ENCODE data around the gene EFL1. TPM values are rescaled to one million over a fixed set of nuclear protein-coding genes. Genes with fewer than 3 reads are reported as not detected.

EFL1 gene
- total RNA-seq, 1 experiment from 2014 or later: 44.7 TPM

GRCh38 chr15:82172506-82172905, 90.0 kb downstream of the EFL1 start:
- peaks cover 10% of the 10 kb centered on the region for H3K36me3 Mint-ChIP-seq (ENCODE audit: insufficient read depth, unreplicated experiment)
- H3K4me3 Mint-ChIP-seq (ENCODE audit: unreplicated experiment): no peak overlapping the region
- H3K4me1 Mint-ChIP-seq (ENCODE audit: insufficient read depth, unreplicated experiment): peaks cover 11% of the 10 kb centered on the region
- TF ChIP-seq, protein P1, sequence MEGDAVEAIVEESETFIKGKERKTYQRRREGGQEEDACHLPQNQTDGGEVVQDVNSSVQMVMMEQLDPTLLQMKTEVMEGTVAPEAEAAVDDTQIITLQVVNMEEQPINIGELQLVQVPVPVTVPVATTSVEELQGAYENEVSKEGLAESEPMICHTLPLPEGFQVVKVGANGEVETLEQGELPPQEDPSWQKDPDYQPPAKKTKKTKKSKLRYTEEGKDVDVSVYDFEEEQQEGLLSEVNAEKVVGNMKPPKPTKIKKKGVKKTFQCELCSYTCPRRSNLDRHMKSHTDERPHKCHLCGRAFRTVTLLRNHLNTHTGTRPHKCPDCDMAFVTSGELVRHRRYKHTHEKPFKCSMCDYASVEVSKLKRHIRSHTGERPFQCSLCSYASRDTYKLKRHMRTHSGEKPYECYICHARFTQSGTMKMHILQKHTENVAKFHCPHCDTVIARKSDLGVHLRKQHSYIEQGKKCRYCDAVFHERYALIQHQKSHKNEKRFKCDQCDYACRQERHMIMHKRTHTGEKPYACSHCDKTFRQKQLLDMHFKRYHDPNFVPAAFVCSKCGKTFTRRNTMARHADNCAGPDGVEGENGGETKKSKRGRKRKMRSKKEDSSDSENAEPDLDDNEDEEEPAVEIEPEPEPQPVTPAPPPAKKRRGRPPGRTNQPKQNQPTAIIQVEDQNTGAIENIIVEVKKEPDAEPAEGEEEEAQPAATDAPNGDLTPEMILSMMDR (IDR thresholded peaks at IDR 0.05; ENCODE audit: unreplicated experiment): no peak
- H3K27me3 Mint-ChIP-seq (ENCODE audit: insufficient read depth, unreplicated experiment): no peaks in the 10 kb centered on the region
- no peak overlapping the region for H3K27ac Mint-ChIP-seq (ENCODE audit: low read depth, unreplicated experiment)
- ChIA-PET CTCF (no interaction called here), POLR2A (no interaction called here)
- intact Hi-C loops (cut with micrococcal nuclease): no loop called here
- no peak for DNase-seq (ENCODE audit: unreplicated experiment)
- H3K9me3 Mint-ChIP-seq (ENCODE audit: unreplicated experiment): no peaks in the 10 kb centered on the region
- no TSS peak for BruUV-seq (replicated peaks)

DNA sequence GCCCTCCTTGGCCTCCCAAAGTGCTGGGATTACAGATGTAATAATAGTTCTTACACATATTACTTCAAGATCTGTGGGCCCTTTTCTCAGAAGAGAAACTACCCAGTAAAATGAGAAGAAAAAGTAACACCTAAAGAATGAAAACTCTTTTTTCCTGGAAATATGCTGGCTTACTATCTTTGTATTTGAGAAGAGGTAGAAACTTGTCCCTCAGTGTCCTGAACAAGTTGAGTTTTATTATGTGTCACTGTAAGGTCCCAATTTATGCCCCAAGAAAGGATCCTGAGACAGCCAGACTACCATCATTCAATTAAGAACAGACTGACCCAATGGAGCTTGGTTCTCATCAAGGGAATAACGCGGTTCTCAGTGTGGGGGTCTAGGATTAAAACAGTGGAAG, 93.8 kb downstream of the EFL1 start:
- intact Hi-C loops (cut with micrococcal nuclease): no loop called here
- no peak overlapping the region for H3K4me3 Mint-ChIP-seq (ENCODE audit: unreplicated experiment)
- no peak overlapping the region for H3K27ac Mint-ChIP-seq (ENCODE audit: low read depth, unreplicated experiment)
- ChIA-PET CTCF (interaction anchor here (1.4 kb wide), 1 partner anchor 30 kb away, joined by 3 read pairs; no protein-coding TSS in a partner anchor), POLR2A (no interaction called here)
- no peaks in the 10 kb centered on the region for H3K4me1 Mint-ChIP-seq (ENCODE audit: insufficient read depth, unreplicated experiment)
- no peak for DNase-seq (ENCODE audit: unreplicated experiment)
- TF ChIP-seq, protein P1 (IDR thresholded peaks at IDR 0.05; ENCODE audit: unreplicated experiment): no peak
- no peaks in the 10 kb centered on the region for H3K9me3 Mint-ChIP-seq (ENCODE audit: unreplicated experiment)
- no TSS peak for BruUV-seq (replicated peaks)
- no peaks in the 10 kb centered on the region for H3K27me3 Mint-ChIP-seq (ENCODE audit: insufficient read depth, unreplicated experiment)
- peaks cover 6% of the 10 kb centered on the region for H3K36me3 Mint-ChIP-seq (ENCODE audit: insufficient read depth, unreplicated experiment)

DNA sequence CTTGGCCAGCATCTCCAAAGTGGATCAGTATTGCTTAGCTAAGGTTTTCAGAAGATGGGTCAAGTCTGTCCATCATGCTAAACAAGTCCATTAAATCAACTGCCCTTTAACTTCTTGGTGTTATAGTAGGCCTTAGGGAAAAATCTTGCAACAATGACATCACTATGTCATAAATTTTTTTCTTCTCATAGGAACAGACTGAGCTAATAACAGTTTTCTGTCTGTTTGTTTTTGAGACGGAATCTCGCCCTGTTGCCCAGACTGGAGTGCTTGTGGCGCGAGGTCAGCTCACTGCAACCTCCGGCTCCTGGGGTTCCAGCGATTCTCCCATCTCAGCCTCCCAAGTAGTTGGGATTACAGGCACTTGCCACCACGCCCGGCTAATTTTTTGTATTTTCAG, 94.2 kb downstream of the EFL1 start:
- Mint-ChIP-seq H3K9me3 (ENCODE audit: unreplicated experiment) (no peaks in the 10 kb centered on the region), H3K27ac (ENCODE audit: low read depth, unreplicated experiment) (no peak overlapping the region), H3K4me1 (ENCODE audit: insufficient read depth, unreplicated experiment) (no peaks in the 10 kb centered on the region), H3K36me3 (ENCODE audit: insufficient read depth, unreplicated experiment) (peaks cover 6% of the 10 kb centered on the region), H3K27me3 (ENCODE audit: insufficient read depth, unreplicated experiment) (no peaks in the 10 kb centered on the region), H3K4me3 (ENCODE audit: unreplicated experiment) (no peak overlapping the region)
- DNase-seq (ENCODE audit: unreplicated experiment): no peak
- ChIA-PET POLR2A (no interaction called here), CTCF (interaction anchor here (1.2 to 1.4 kb wide), 2 partner anchors 24 to 30 kb away, joined by 3 read pairs; no protein-coding TSS in a partner anchor)
- TF ChIP-seq, protein P1 (IDR thresholded peaks at IDR 0.05; ENCODE audit: unreplicated experiment): no peak
- no TSS peak for BruUV-seq (replicated peaks)
- intact Hi-C loops (cut with micrococcal nuclease): no loop called here

DNA sequence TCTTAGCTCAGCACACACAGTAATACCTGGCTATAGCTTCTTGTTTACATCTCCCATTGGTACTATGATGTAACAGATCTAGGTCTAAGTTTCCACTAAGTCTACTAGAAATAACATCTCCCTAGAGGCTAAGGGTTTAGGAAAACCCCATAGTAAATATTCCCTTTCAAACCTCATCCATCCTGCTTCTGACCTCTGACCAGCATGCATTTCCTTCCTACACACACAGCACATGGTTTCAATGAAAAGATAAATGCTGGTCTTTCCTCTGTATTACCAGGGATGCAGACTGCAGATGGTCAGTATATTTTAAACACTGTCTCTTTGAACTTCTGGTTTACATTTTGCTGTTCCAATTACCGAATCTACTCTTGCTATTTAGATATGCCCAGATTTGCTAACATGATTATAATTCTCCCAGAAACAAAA, 96.6 kb downstream of the EFL1 start:
- POLR2A ChIA-PET: interaction anchor here (0.7 to 1.0 kb wide), 2 partner anchors 10 to 98 kb away, joined by 3 to 6 read pairs; no protein-coding TSS in a partner anchor
- BruUV-seq (replicated peaks): no TSS peak
- Mint-ChIP-seq H3K27ac (ENCODE audit: low read depth, unreplicated experiment) (no peak overlapping the region), H3K4me3 (ENCODE audit: unreplicated experiment) (no peak overlapping the region), H3K27me3 (ENCODE audit: insufficient read depth, unreplicated experiment) (no peaks in the 10 kb centered on the region), H3K9me3 (ENCODE audit: unreplicated experiment) (no peaks in the 10 kb centered on the region), H3K4me1 (ENCODE audit: insufficient read depth, unreplicated experiment) (no peaks in the 10 kb centered on the region), H3K36me3 (ENCODE audit: insufficient read depth, unreplicated experiment) (peaks cover 20% of the 10 kb centered on the region)
- no peak for DNase-seq (ENCODE audit: unreplicated experiment)
- CTCF ChIA-PET: no interaction called here
- intact Hi-C loops (cut with micrococcal nuclease): no loop called here
- TF ChIP-seq, protein P1 (IDR thresholded peaks at IDR 0.05; ENCODE audit: unreplicated experiment): no peak
